NCI-H748 (cell line): Measurements from ENCODE around the gene MEGF6.
A peak's percentile ranks its signal among the peaks of the same experiment; 100 is the strongest.

Source experiments
- DNase-seq: peaks from one replicate; lab custom pipeline; 2025; ENCODE audit not compliant: unreplicated experiment; lab: John Stamatoyannopoulos, UW

Gene MEGF6

GRCh38 chr1:3510136-3510955, 101.0 kb downstream of the MEGF6 start:
- no peak for DNase-seq

- DNase-seq = no peak
Observed at GRCh38 chr1:3509721-3510120, 101.6 kb downstream of the MEGF6 start.

- DNase-seq = no peak
Observed at GRCh38 chr1:3508757-3509415, 102.4 kb downstream of the MEGF6 start.

- DNase-seq = no peak
Observed at GRCh38 chr1:3507636-3508275, 103.6 kb downstream of the MEGF6 start.

GRCh38 chr1:3506943-3507342, 104.4 kb downstream of the MEGF6 start:
- no peak for DNase-seq

GRCh38 chr1:3506041-3506440, 105.3 kb downstream of the MEGF6 start:
- no peak for DNase-seq

- DNase-seq = peak; percentile 10
Observed at GRCh38 chr1:3505161-3505560, 106.1 kb downstream of the MEGF6 start.

- no peak for DNase-seq
Observed at GRCh38 chr1:3504822-3505153, 106.5 kb downstream of the MEGF6 start.

GRCh38 chr1:3504151-3504821, 107.0 kb downstream of the MEGF6 start:
- no peak for DNase-seq

GRCh38 chr1:3503525-3503886, 107.8 kb downstream of the MEGF6 start:
- DNase-seq = no peak

- DNase-seq = no peak
Observed at GRCh38 chr1:3502641-3503524, 108.4 kb downstream of the MEGF6 start.

GRCh38 chr1:3501856-3502640, 109.3 kb downstream of the MEGF6 start:
- DNase-seq = peak; percentile 29

- DNase-seq = no peak
Observed at GRCh38 chr1:3501437-3501836, 109.9 kb downstream of the MEGF6 start.

GRCh38 chr1:3500265-3500835, 111.0 kb downstream of the MEGF6 start:
- no peak for DNase-seq

- DNase-seq = no peak
Observed at GRCh38 chr1:3499611-3500010, 111.7 kb downstream of the MEGF6 start.

GRCh38 chr1:3498986-3499385, 112.3 kb downstream of the MEGF6 start:
- DNase-seq = no peak

GRCh38 chr1:3498246-3498930, 112.9 kb downstream of the MEGF6 start:
- DNase-seq = no peak

- DNase-seq = no peak
Observed at GRCh38 chr1:3497521-3497920, 113.8 kb downstream of the MEGF6 start.

GRCh38 chr1:3496916-3497315, 114.4 kb downstream of the MEGF6 start:
- no peak for DNase-seq
